NCI-H446 treated with DMSO at 0.1 percent for 48 hours (cell line): ENCODE results near the gene ICOS.

Experiments used
- DNase-seq: peaks from one replicate; lab custom pipeline; 2025; lab: John Stamatoyannopoulos, UW

The ICOS gene, protein sequence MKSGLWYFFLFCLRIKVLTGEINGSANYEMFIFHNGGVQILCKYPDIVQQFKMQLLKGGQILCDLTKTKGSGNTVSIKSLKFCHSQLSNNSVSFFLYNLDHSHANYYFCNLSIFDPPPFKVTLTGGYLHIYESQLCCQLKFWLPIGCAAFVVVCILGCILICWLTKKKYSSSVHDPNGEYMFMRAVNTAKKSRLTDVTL

DNA sequence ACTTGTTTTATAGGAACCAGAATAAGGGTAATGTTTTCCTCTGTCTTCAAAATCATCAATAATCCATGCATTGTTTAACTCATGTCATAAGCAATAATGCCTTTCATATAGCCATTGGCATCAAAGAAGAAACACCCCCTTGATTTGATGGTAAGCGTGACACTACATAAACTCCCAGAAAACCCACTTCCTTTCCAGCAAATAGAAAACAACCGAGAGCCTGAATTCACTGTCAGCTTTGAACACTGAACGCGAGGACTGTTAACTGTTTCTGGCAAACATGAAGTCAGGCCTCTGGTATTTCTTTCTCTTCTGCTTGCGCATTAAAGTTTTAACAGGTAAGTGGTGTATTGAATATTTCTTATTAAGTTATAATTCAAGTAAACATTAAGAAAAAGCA, at the start of gene ICOS:
Gene ICOS, plus strand, starts transcription at position 229 of the 400 bp plus-strand sequence. Its CDS starts 52 bp downstream, at position 281.
- no peak for DNase-seq

DNA sequence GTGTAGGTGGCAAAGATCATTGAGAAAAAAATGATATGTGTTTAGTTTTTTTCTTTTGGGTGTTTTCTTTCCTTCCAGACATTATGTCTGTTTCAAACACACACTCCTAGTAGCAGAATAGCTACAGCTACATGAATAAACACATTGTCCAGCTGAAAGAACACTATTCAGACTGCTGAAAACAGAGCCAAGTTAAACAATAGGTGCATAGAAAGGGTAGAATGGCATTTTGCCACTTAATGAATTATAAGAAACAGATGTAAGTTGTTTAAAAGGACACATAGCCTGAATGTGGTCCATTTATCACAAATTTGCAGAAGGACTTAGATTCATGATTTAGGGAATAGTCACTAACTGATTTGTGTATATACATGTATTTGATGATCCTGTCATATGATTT, 48.9 kb upstream of the ICOS start:
- DNase-seq, result no peak

DNA sequence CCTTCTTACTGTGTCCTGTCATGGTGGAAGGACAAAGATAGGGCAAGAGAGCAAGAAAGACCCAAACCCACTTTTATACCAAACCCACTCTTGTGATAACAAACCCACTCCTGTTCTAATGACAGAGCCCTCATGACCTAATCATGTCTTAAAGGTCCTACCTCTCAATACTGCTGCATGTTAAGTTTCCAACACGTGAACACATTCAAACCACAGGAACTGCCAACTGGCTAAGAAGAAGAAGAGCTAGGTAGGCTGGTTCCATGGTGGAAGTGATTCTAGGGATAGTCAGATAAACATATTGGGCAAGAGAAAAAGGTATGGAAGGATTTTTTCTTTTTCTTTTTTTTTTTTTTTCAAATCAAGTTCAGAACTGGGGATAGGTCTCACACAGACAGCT, 47.0 kb upstream of the ICOS start:
- no peak for DNase-seq

DNA sequence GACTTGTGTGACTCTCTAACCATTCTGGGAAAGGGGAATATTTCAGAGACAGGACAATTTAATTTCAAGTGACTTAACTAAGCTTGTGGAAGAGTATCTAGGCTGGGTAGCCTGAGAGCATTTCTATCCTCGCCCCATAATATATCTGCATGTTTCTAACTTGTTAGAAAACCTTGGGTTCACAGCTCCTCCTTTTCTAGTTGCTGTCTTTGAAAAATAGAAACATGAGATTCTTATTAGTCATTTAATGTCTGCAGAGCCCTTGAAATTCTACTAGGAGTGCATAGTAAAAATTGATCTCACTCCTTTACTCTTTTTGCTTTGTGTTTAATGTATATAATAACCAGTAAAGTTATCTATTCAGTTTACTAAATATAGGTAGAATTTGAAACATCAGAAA, 46.6 kb upstream of the ICOS start:
- no peak for DNase-seq

DNA sequence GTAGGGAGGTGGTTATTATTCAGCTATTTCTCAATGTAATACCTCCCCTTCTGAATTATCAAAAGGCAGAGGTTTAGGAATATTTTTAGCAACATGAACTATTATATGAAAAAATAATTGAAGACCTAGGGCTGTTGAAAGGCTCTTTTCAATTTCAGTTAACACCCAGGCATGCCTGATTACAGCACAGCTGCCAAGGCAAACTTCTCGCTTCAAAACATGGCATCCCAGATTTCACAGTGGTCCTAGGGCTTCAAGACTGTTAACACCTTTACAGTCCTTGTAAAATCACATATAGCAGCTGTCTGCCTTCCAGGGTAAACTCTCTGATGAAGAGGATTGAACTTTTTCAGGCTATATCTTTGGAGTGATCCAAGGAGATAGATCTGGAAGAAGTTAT, 45.8 kb upstream of the ICOS start:
- no peak for DNase-seq

DNA sequence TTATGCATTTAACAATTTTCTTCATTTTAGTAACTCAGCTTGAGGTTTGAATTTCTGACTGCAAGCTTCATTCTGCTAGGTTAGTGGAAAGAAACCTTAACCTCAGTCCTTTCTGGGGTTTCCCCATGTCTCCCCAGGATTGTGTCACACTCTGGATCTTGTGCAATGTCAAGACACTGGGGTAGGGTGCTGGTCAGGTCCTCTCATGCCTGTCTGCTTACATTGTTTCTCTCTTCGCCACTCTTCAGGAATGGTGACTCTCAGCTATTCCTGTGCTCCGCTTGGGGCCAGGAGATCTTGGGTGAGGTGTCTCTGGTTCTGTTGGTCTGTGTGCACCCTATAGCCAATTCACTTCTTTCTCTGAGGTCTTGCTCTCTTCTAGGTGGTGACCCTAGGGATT, 45.1 kb upstream of the ICOS start:
- DNase-seq, result no peak

DNA sequence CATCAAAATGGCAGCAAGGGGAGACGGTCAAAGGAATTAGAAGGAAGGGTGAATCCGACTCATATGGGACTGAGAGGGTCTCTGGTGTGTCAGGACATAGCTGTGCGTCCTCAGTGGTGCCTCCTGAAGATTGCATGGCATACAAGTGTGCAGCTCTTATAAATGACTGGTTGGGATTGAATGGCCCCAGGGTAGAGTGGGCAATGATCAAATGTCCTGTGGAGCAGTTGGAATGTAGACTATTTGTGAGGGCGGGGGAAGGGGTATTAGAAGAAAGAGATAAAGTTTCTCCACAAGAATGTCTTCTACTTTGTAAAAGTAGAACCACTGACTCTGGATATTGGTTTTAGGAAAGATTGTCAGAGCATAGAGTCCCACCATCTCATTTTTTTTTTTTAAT, 44.4 kb upstream of the ICOS start:
- DNase-seq, result no peak

DNA sequence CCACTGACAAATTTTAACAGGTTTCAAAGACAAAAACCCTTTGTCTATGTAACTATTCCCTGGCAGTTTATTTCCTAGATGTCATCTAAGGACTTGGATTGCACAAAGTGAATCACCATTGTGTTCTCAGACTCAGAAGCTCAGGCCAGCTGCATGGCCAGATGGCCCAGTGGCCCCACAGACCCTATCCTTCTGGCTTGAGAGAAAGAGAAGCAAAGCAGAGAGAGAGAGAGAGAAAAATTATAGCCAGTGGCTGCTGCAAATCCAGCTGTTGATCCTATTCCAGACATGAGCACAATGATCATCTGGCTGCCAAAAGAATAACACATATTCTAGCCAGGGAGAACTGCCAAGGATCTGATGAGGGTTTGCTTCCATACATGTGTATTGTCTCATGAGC, 43.2 kb upstream of the ICOS start:
- peak; percentile 2 for DNase-seq

DNA sequence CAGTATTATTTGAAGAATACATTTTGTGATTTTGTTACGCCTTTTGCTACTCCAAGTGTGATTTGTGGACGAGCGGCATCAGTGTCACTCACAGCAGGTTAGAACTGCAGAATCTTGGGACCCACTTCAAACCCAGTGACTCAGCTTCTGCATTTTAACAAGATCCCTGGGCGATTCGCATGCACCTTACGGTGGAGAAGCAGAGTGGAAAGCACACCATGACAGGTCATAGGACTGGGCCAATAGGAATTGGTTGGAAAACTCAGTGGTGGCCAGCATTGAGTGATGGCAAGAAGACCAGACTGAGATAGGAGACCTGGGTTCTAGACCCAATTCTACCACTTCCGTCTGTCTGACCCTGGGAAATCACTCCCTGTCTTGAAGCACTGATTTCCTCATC, 42.7 kb upstream of the ICOS start:
- no peak for DNase-seq

DNA sequence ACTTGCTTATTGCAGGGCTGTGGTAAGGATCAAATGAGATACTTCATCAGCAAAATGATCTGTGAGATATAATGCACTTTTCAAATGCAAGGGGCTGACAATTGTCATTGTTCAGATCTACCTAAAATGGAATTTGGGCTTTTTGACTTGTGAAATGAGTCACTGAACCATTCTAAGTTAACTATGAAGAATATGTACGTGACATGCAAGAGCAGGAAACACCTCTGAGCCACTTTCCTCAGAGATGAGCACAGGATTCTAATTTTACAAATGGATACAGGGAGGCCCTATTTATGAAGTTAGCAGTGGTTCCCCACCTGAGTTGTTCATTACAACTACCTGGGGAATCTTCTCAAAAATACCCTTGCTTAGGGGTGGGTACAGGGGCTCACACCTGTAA, 42.3 kb upstream of the ICOS start:
- DNase-seq, result no peak

DNA sequence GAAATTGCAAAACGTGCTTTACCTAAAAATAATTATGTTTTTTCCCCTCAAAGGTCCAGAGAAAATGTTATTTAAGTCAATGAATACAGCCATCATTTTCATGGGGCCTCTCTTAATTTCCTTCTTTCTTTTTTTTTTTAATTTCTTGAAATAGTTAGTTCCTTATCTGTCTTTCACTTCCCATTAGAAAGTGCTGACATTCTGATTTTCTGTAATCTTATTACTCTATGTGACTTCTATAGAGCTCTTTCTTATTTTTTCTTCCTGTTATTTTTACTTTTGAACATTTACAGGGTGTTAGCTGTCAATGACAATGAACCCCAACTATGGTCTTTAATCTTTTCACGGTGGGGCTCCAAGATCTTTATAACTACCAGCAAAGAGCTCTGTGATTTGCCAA, 39.0 kb upstream of the ICOS start:
- no peak for DNase-seq

DNA sequence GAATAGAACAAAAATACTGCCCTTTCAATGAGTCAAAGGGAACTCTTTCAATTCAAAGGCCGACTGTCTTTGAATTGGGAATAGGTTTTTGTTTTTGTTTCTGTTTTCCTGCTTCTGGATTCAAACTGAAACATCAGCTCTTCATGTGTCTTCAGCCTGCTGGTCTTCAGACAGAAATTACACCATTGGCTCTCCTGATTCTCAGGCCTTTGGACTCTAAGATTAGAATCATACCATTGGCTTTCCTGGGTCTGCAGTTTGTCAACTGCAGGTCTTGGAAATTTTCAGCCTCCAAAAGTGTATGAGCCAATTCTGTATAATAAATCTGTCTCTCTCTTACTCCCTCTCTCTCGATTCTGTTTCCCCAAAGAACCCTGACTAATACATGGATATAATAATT, 37.9 kb upstream of the ICOS start:
- no peak for DNase-seq

DNA sequence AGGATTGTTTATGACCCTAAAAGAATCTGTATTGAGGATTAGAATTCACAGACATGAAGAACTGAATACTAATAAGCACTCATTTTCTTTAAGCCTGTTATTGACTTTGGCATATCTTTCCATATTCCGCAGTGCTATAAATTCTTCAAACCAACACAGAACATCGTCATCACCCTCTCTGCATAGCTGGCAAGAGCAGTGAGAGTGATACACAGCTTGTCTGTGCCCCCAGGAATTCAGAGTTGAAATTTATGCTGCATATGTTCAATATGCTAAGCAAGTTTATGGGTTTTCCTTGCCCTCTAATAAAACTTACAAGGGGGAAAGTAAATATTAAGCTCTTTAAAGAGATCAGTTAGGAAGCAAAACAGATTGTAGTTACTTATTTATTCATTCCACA, 36.3 kb upstream of the ICOS start:
- DNase-seq, result no peak

DNA sequence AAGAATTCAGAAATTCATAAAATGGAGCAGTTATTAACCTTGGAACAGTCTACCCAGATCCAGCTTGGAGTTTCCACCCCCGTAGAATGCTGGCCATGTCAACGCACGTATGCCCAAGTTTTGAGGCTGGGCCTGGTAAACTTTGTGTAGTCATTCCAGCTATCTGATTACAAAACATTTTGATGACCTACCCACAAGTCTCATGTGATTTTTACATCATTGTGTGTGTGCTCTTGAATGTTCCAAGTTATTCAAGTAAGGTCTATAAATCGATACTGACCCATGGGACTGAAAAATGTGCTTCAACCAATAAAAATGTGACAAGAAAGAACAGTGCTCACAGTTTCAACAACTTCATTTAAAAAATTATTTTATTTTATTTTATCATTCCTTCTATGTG, 32.5 kb upstream of the ICOS start:
- DNase-seq, result no peak

DNA sequence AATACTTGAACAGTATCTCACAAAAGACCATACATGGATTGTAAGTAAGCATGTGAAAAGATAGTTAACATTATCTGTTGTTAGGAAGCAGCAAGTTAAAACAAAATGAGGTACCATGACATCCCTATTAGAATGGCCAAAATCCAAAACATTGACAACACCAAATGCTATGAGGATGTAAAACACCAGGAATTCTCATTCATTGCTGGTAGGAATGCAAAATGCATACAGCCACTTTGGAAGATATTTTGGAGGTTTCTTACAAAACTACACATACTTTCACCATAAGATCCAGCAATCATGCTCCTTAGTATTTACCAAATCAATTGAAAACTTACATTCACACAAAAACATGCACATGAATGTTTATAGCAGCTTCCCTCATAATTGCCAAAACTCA, 30.9 kb upstream of the ICOS start:
- DNase-seq, result no peak

DNA sequence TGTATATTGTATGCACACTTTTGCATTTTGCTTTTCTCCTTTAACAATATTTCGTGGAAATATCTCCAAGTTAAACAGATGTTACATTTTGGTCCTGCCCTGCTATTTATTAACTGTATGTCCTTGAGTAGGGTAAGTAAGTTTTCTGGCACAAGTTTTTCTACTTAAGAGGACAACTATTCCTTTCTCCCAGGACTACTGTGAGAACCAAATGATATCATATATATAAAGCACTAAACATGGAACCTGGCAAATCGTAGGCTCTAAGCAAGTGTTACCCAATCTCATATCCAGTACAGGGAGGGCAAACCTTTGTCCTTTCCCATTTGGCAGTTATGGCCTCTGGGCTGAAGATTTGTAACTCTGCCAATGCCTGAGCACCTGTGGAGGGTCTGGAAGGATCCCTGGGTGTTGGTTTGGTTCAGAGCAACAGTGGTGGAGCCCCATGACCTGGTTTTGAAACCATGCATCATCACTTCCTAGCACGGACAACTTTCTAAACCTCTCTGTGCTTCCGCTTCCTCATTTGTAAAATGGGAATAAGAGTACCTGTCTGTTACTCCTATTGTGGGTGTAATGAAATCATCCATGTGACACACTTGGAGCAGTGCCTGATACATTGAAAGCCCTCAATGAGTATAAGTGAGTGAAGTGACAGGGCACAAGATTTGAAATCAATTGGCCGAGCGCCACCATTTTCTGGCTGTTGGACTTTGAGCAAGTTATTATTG, 28.3 kb upstream of the ICOS start:
- no peak for DNase-seq

DNA sequence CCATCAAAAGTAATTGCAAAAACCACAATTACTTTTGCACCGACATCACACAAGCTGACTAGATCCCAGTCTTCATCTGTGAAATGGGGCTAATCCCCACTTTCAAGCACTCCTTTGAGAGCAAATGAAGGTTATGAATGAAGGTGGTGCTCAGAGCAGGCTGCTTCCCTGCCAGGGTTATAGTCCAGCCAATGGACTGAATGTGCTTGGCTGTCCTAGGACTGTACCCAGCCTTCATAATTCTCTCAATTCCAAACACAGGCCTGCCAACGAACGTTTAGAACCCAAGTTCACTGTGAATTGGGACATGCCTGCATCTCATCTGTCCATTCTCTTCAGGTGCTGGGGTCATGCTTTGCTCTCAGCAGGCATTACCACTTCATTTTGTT, 27.8 kb upstream of the ICOS start:
- DNase-seq, result no peak

DNA sequence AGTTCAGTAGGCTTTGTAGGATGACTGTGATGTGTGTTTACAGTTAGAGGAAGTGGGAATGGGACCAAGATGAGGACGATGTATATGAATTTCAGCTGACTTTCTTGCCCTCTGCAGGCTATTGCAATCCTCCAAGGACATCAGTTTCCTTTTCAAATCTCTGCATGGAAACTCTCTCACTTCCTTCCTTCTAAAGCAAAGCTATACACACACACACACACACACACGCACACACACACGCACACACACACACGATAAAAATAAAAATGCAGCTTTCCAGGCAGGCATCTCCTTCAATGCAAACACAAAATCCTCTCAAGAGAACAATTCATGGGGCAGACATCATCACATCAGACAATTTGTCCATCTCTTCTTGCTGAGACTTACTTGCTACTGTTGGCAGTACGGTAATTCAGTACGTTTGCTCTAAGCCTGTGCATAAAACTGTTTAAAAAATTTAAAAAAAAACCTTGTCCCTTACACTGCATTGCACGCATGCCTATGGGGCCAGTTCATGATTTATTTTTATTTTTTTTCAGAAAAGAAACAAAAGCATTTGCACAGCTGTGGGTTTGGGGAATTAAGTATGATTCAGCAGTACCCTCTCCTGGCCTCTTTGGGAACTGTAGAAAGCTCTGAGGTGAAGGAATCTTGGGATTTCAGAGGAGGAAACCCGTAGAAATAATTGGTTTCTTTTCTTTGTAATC, 27.1 kb upstream of the ICOS start:
- peak; percentile 14 for DNase-seq

DNA sequence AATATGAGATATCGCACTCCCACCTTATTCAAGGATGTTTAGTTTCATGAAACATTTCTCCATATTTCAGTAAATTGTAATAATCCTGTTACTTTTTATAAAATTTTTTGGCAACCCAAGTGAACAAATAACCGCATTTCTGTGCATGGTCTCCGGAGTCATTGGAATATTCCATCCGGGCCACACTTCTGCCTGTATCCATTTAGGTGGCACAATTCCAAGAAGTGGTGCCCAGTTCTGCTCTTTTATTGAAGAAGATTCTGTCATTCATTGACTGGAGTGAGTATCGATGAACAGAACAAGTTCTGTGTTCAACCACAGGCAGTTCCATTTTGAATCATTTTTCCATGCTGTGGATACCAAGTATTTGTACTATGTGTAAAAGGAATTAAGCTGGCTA, 26.6 kb upstream of the ICOS start:
- DNase-seq, result no peak

DNA sequence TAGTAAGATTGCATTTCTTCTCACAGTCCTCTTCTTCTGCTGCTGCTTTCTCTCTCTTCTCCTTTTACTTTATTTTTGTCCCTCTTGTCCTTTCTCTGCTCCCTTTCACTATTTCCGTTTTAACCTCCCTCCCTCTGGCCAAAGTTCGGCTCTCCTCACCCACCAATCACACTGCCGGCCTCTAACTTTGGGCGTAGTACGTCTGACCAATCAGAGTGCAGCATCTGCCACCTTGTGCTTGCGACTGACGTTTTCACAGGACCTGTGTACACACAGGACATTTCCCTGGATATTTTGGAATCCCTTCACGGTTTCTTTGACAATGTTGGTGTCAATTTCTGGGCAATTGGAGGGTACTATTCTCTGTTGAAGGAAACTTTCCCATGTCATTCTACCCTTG, 22.6 kb upstream of the ICOS start:
- DNase-seq, result no peak

DNA sequence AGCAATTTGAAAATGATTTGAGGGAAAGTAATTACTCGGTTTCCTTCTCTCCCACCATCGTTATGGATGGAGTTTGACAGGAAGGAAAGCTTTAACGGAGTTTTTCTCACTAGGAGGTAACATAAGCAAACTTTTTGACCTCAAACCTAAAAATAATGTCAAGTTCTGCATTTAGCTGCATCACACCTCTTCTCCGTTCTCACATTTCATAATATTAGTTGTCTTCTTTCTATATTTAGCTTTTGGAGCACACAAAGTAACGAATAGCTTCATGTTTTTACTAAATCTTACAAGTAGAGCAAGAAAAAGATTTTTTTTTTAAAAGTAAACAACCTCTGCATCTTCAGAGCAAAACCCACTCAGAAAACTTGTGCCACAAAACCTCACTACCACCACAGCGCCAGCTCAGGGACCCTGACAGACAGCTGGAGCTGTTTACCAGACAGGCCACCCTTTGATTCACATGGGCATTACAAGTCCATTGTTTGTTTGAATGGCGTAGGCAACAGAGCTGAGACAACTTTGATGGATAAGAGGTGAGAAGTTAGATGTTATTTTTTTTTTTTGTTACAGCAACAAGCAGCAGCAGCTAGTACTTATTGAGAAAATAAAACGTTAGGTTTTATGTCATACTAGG, 21.9 kb upstream of the ICOS start:
- DNase-seq, result no peak

DNA sequence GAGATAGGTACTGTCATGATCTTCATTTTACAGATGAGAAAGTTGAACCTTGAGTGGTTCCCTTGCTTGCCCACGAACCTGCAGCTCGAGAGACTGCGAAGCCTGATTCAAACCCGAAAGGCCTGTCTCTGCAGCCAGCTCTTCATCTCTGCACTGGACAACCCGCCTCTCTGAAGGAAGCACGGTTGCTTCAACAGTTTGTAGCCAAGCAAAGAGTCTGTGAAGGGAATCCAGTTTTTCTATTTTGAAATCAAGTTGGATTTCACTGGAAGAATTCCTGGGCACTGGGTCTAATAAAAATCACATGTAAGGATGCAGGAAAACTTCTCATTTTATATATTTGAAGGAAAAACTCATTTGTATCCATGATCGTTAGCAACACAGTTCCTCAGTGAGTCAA, 21.3 kb upstream of the ICOS start:
- no peak for DNase-seq

DNA sequence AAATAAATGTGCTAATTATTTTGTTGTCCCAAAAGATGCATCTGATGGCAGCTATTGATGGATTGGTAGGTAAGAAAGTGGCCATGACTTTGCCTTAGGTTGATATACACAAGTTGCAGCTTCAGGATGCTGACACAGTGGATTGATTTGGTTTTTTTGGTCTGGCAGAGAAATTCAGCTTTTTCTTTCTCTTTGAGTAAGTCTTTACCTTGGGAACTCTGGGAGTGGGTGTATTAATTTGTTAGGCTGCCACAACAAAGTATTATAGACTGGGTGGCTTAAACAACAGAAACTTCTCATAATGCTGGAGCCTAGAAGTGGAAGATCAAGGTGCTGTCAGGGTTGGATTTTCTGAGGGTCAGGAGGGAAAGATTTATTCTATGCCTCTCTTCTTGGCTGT, 19.8 kb upstream of the ICOS start:
- DNase-seq, result no peak
